ENCODE measurements around the gene ADGRB2. TPM values are rescaled to one million over a fixed set of nuclear protein-coding genes. Genes with fewer than 3 reads are reported as not detected.

ADGRB2 gene
- total and polyA plus RNA-seq, 2 of the 4 experiments (the other 2 are of a cell fraction) = 2.2 to 11.9 TPM

DNA sequence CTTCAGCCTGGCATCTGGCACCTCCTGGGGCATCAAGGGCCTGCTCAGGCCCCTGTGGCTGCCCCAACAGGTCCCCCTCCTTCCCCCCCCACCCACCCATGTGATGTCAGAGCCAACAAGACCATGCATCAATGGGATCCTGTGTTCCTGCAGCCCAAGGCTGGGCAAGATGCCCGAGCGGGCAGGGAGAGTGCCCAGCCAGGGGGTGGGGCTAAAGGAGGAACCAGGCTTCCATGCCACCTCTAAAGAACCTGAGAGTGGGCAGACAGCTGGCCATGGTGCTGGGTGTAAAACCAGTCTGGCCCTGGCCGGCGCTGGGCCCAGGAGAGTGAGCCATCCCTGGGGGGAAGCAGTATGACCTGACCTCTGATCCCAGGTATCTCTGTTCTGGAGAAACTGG lies 67.9 kb downstream of the ADGRB2 start:
- peaks cover 71% of the 10 kb centered on the region for H3K36me3 ChIP-seq (ENCODE audit: control insufficient read depth, insufficient read depth, low read length)
- no peak overlapping the region for H4K91ac ChIP-seq (ENCODE audit: insufficient read depth, low read depth, low read length)
- no peak for DNase-seq
- H2BK120ac ChIP-seq (ENCODE audit: low read depth, low read length) = no peak overlapping the region
- no peak overlapping the region for H2AK9ac ChIP-seq (replicated peaks; ENCODE audit: low read depth, low read length, poor library complexity)
- ChIA-PET CTCF (no interaction called here), POLR2A (ENCODE audit: unreplicated experiment) (no interaction called here)
- no CpG with 5 or more reads among the region's 4 CpGs for WGBS, 2 experiments (ENCODE audit: extremely low coverage in 2 of 2, insufficient read length in 1 of 2)
- no peak overlapping the region for H2BK5ac ChIP-seq (ENCODE audit: low read depth, low read length, poor library complexity, severe bottlenecking)
- TF ChIP-seq RCOR1 (IDR thresholded peaks at IDR 0.05; ENCODE audit: insufficient replicate concordance, low read length) = no peak
- TF ChIP-seq MXI1 (IDR thresholded peaks at IDR 0.05; ENCODE audit: borderline replicate concordance, low read depth, low read length) = no peak
- TF ChIP-seq FOS (IDR thresholded peaks at IDR 0.05; ENCODE audit: low read depth, low read length) = no peak
- TF ChIP-seq RAD21 (IDR thresholded peaks at IDR 0.05; ENCODE audit: low read length) = no peak
- TF ChIP-seq NFE2L2 (IDR thresholded peaks at IDR 0.05; ENCODE audit: low read depth, low read length) = no peak
- no peak overlapping the region for H3K27ac ChIP-seq (ENCODE audit: insufficient read depth, low read length)
- H4K20me1 ChIP-seq (ENCODE audit: insufficient read depth, low read length) = no peaks in the 10 kb centered on the region
- H3K14ac ChIP-seq (replicated peaks; ENCODE audit: low read depth, low read length) = no peak overlapping the region
- no TSS peak for BruUV-seq (replicated peaks)
- peaks cover 23% of the 10 kb centered on the region for H3K4me1 ChIP-seq (ENCODE audit: control insufficient read depth, insufficient read depth, low read length)
- H3K23ac ChIP-seq (ENCODE audit: low read depth, low read length) = no peak overlapping the region
- no peak overlapping the region for H2BK20ac ChIP-seq (ENCODE audit: low read depth, low read length)
- no peak overlapping the region for H3K4me3 ChIP-seq (ENCODE audit: insufficient read depth, low read depth, low read length)
- no peak overlapping the region for H3K4ac ChIP-seq (ENCODE audit: low read depth, low read length)
- H4K8ac ChIP-seq (ENCODE audit: low read depth in 2 of 2, low read length in 2 of 2) = no peak overlapping the region
- ATAC-seq (ENCODE audit: low read depth) = no peak
- no peak overlapping the region for H3K4me2 ChIP-seq (ENCODE audit: low read depth, low read length)
- peaks cover 7 to 60% of the 10 kb centered on the region in 2 experiments for H3K79me1 ChIP-seq (ENCODE audit: low read depth in 1 of 2, low read length in 2 of 2)
- H2AFZ ChIP-seq (replicated peaks; ENCODE audit: low read length, poor library complexity) = no peak overlapping the region
- no peak overlapping the region for H3K56ac ChIP-seq (ENCODE audit: extremely low read depth, insufficient read depth, low read length)
- H2BK15ac ChIP-seq (ENCODE audit: low read depth, low read length) = no peak overlapping the region
- H3K9me1 ChIP-seq (ENCODE audit: insufficient read depth, low read length) = peaks cover 25% of the 10 kb centered on the region
- intact Hi-C loops (cut with micrococcal nuclease) = no loop called here
- no peaks in the 10 kb centered on the region for H3K27me3 ChIP-seq (ENCODE audit: control insufficient read depth, insufficient read depth, low read length)
- no peak overlapping the region for H2AK5ac ChIP-seq (ENCODE audit: low read depth, low read length)
- H3K18ac ChIP-seq (ENCODE audit: low read depth, low read length) = no peak overlapping the region
- in situ Hi-C loops (cut with MboI; ENCODE audit: low sequenced_read_pairs) = no loop called here
- H3K9me3 ChIP-seq (ENCODE audit: control insufficient read depth, insufficient read depth, low read length) = no peaks in the 10 kb centered on the region
- H3K9ac ChIP-seq (ENCODE audit: low read depth, low read length) = no peak overlapping the region
- no peak overlapping the region for H4K5ac ChIP-seq (ENCODE audit: low read depth, low read length)
- dilution Hi-C loops (cut with HindIII; ENCODE audit: low sequenced_read_pairs, unreplicated experiment) = no loop called here

Measured in IMR-90 (cell line).